Mucosa of rectum (tissue), 2 donors: ENCODE results near the gene BMAL1.
A peak's percentile ranks its signal among the peaks of the same experiment; 100 is the strongest.

ENCODE experiments used
- H3K27ac ChIP-seq, 2 donors: one replicate each; pipeline ENCODE4 v1.7.0; 2013; ENCODE audit warnings: inconsistent platforms in 2 of 2, low read depth in 2 of 2, low read length in 2 of 2
- H3K27me3 ChIP-seq, 2 donors: one replicate each; pipeline ENCODE4 v1.7.0; 2013; ENCODE audit warnings: low read length in 2 of 2; ENCODE audit not compliant: control insufficient read depth in 2 of 2, insufficient read depth in 2 of 2
- H3K36me3 ChIP-seq, 2 donors: one replicate each; pipeline ENCODE4 v1.7.0; 2013; ENCODE audit warnings: low read length in 2 of 2; ENCODE audit not compliant: control insufficient read depth in 2 of 2, insufficient read depth in 2 of 2
- H3K4me1 ChIP-seq, 2 donors: one replicate each; pipeline ENCODE4 v1.7.0; 2013; ENCODE audit warnings: low read length in 2 of 2, mild to moderate bottlenecking in 1 of 2; ENCODE audit not compliant: control insufficient read depth in 2 of 2, insufficient read depth in 2 of 2
- H3K4me3 ChIP-seq, 2 donors: one replicate each; pipeline ENCODE4 v1.7.0; 2013; ENCODE audit warnings: low read length in 2 of 2
- H3K9ac ChIP-seq, 2 donors: one replicate each; pipeline ENCODE4 v1.7.0; 2013; ENCODE audit warnings: low read length in 2 of 2, low read depth in 1 of 2, mild to moderate bottlenecking in 1 of 2
- H3K9me3 ChIP-seq, 2 donors: one replicate each; pipeline ENCODE4 v1.7.0; 2013; ENCODE audit warnings: low read length in 2 of 2; ENCODE audit not compliant: control insufficient read depth in 2 of 2
- donor health status: healthy.
- donor health status: Normal muscosa, but diverticular disease.

Gene BMAL1

GRCh38 chr11:13279487-13279834 is 1.9 kb downstream of the BMAL1 start:
- no peak overlapping the region for H3K27ac ChIP-seq
- no peaks in the 10 kb centered on the region for H3K36me3 ChIP-seq
- H3K4me3 ChIP-seq, result peak overlapping the region in 1 of 2 donors; percentile 85
- peaks cover 10 to 13% of the 10 kb centered on the region in 2 donors for H3K4me1 ChIP-seq
- no peak overlapping the region for H3K9ac ChIP-seq
- peaks cover 6% of the 10 kb centered on the region in 2 donors for H3K27me3 ChIP-seq
- H3K9me3 ChIP-seq, result no peaks in the 10 kb centered on the region

GRCh38 chr11:13280092-13280722 is 2.6 kb downstream of the BMAL1 start:
- Histone ChIP-seq H3K27me3 (peaks cover 2 to 4% of the 10 kb centered on the region in 2 donors), H3K4me3 (no peak overlapping the region), H3K9ac (no peak overlapping the region), H3K9me3 (no peaks in the 10 kb centered on the region), H3K36me3 (no peaks in the 10 kb centered on the region), H3K4me1 (peaks cover 10 to 13% of the 10 kb centered on the region in 2 donors), H3K27ac (no peak overlapping the region)

- no peaks in the 10 kb centered on the region for H3K9me3 ChIP-seq
- H3K27ac ChIP-seq, result no peak overlapping the region
- no peak overlapping the region for H3K4me3 ChIP-seq
- no peak overlapping the region for H3K9ac ChIP-seq
- H3K4me1 ChIP-seq, result peaks cover 9 to 13% of the 10 kb centered on the region in 2 donors
- peaks cover 2 to 4% of the 10 kb centered on the region in 2 donors for H3K27me3 ChIP-seq
- H3K36me3 ChIP-seq, result no peaks in the 10 kb centered on the region
These were observed 3.2 kb downstream of the BMAL1 start for GRCh38 chr11:13280777-13281176.

- H3K27me3 ChIP-seq, result peaks cover 2 to 4% of the 10 kb centered on the region in 2 donors
- no peak overlapping the region for H3K4me3 ChIP-seq
- no peak overlapping the region for H3K9ac ChIP-seq
- no peak overlapping the region for H3K27ac ChIP-seq
- no peaks in the 10 kb centered on the region for H3K9me3 ChIP-seq
- H3K36me3 ChIP-seq, result no peaks in the 10 kb centered on the region
- H3K4me1 ChIP-seq, result peaks cover 4 to 6% of the 10 kb centered on the region in 2 donors
These were observed 6.0 kb downstream of the BMAL1 start for GRCh38 chr11:13283636-13284035.

DNA sequence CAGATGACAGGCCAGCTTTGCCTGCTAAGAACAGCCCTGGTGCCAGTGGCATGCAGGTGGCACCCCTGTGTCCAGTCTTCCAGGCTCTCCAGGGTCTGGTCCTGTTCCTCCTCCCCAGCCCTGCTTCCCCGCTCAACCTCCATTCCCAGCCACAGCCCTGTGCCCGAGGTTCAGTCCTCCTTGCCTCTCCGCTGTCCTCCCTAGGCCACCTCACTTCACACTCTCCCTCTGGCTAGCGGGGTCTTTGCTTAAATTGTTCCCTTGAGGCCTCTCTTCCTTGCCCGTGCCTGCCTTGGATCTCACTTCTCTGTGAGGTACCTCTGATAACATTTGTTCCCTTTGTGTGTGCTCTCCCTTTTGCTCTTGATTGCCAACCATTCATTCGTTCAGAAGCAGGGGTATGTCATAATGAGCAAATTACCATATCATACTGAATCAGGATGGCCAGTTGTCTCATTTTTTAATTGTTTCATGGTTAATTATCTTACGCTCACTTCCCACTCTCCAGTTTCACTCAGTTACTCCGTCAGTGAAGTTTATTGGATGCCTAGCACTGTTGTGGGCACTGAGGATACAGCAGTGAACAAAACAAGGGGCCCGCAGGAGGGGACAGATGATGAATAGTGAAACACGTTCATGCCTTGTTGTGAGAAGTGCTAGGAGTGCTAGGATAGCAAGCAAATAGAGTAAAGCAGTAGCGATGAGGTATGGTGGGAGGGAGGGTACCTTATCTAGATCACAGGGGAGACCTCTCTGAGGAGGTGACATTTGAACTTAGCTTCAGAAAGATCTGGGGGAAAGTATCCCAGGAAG is 7.4 kb downstream of the BMAL1 start:
- Histone ChIP-seq H3K9ac (no peak overlapping the region), H3K4me1 (peaks cover 0 to 1% of the 10 kb centered on the region in 2 donors), H3K4me3 (no peak overlapping the region), H3K27ac (no peak overlapping the region), H3K9me3 (no peaks in the 10 kb centered on the region), H3K27me3 (peaks cover 0 to 2% of the 10 kb centered on the region in 2 donors), H3K36me3 (no peaks in the 10 kb centered on the region)

DNA sequence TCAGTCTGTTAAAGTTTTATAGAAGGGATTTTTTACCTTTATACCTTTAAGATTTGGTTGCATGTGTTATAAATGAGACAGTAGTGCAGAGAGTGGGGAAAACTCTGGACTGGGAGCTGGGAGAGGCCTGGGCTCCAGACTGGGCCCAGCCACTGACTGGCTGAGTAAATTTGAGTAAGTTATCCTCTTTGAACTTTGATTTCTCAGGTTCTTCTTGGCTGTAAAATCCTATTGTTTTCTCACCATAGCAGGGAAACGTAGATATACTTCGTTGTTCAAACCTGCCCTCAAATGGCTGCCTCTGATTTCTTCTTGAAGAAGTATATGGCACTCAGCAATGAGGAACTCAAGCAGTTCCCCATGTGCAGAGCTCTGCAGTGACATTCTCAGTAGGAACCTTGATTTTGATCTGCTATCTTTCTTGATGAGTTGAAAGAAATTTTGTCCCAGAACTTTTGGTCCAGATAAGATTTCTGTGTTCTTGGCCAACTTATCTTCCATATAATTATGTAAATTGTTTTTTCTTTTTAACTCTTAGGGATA is 8.8 kb downstream of the BMAL1 start:
- Histone ChIP-seq H3K9me3 (no peaks in the 10 kb centered on the region), H3K4me1 (no peaks in the 10 kb centered on the region), H3K27ac (no peak overlapping the region), H3K9ac (no peak overlapping the region), H3K36me3 (no peaks in the 10 kb centered on the region), H3K4me3 (no peak overlapping the region), H3K27me3 (no peaks in the 10 kb centered on the region)

GRCh38 chr11:13287036-13287435 is 9.4 kb downstream of the BMAL1 start:
- Histone ChIP-seq H3K4me1 (no peaks in the 10 kb centered on the region), H3K27me3 (no peaks in the 10 kb centered on the region), H3K4me3 (no peak overlapping the region), H3K27ac (no peak overlapping the region), H3K9me3 (no peaks in the 10 kb centered on the region), H3K9ac (no peak overlapping the region), H3K36me3 (no peaks in the 10 kb centered on the region)

DNA sequence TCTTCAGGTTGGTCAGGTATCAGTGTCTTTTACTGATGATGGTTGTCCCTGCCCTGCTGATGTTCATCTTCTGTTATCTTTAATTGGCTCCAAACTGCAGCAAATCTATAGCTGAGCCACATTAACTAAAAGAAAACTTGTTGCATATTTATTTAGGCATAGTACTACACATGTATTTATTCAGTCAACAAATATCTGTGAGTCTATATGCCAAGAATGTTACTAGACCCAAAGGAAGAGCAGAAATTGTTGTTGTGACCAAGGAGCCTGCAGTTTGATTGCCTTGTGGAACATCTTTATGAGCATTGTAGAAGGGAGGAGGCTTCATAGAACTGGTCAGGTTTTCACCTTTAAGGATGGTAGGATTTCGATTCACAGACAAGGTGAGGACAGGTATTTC is 10.1 kb downstream of the BMAL1 start:
- Histone ChIP-seq H3K4me3 (no peak overlapping the region), H3K9ac (no peak overlapping the region), H3K27ac (no peak overlapping the region), H3K27me3 (no peaks in the 10 kb centered on the region), H3K36me3 (no peaks in the 10 kb centered on the region), H3K9me3 (no peaks in the 10 kb centered on the region), H3K4me1 (no peaks in the 10 kb centered on the region)

GRCh38 chr11:13288375-13289029 is 10.9 kb downstream of the BMAL1 start:
- H3K27ac ChIP-seq, result no peak overlapping the region
- no peaks in the 10 kb centered on the region for H3K27me3 ChIP-seq
- no peaks in the 10 kb centered on the region for H3K36me3 ChIP-seq
- no peak overlapping the region for H3K9ac ChIP-seq
- no peak overlapping the region for H3K4me3 ChIP-seq
- H3K4me1 ChIP-seq, result no peaks in the 10 kb centered on the region
- H3K9me3 ChIP-seq, result no peaks in the 10 kb centered on the region

- Histone ChIP-seq H3K36me3 (no peaks in the 10 kb centered on the region), H3K9me3 (no peaks in the 10 kb centered on the region), H3K4me1 (no peaks in the 10 kb centered on the region), H3K27ac (no peak overlapping the region), H3K27me3 (no peaks in the 10 kb centered on the region), H3K9ac (no peak overlapping the region), H3K4me3 (no peak overlapping the region)
These were observed 11.5 kb downstream of the BMAL1 start for GRCh38 chr11:13289081-13289480.
